H1 (cell line): ENCODE measurements around the gene MAGI2. TPM values are rescaled to one million over a fixed set of nuclear protein-coding genes. Genes with fewer than 3 reads are reported as not detected.

ENCODE experiments used
- CTCF ChIA-PET: fragments of 300-600 bp; sonication (Branson Sonifier 250); formaldehyde crosslinking; loops from one replicate; lab custom pipeline; 2021; ENCODE audit not compliant: partially characterized antibody; lab: Charles Lee
- POLR2A ChIA-PET: fragments of 300-600 bp; sonication (Branson Sonifier 250); formaldehyde crosslinking; loops from one replicate; lab custom pipeline; 2021; ENCODE audit warnings: inconsistent platforms; ENCODE audit not compliant: partially characterized antibody; lab: Charles Lee
- DNase-seq, 2 experiments: peaks; one replicate each; pipeline versions ENCODE4 v3.0.0 to v3.0.0-alpha.2; 2010 to 2022; ENCODE audit warnings: low spot score in 2 of 2, low read depth in 1 of 2, mixed read lengths in 1 of 2
- FAIRE-seq: peaks from 2 replicates; lab custom pipeline; 2011; peaks lifted over from hg19 to GRCh38; lab: Jason Lieb, UNC
- H2AFZ ChIP-seq: 2 replicates; pipeline ENCODE4 v1.8.1; 2012; ENCODE audit warnings: low read length, inconsistent platforms
- H2AK5ac ChIP-seq: 2 replicates; pipeline ENCODE4 v1.6.1; 2013; ENCODE audit warnings: low read depth, low read length
- H2BK120ac ChIP-seq: replicated peaks from 2 replicates; pipeline ENCODE3; 2013; ENCODE audit warnings: low read depth, low read length, inconsistent platforms
- H2BK12ac ChIP-seq: 2 replicates; pipeline ENCODE4 v1.6.1; 2013; ENCODE audit warnings: low read depth, low read length
- H2BK15ac ChIP-seq: 2 replicates; pipeline ENCODE4 v1.6.1; 2013; ENCODE audit warnings: low read length
- H2BK20ac ChIP-seq: 2 replicates; pipeline ENCODE4 v1.6.1; 2013; ENCODE audit warnings: low read length
- H2BK5ac ChIP-seq: 2 replicates; pipeline ENCODE4 v1.6.1; 2013; ENCODE audit warnings: low read depth, low read length
- H3K14ac ChIP-seq: 2 replicates; pipeline ENCODE4 v1.6.1; 2013; ENCODE audit warnings: inconsistent platforms; ENCODE audit not compliant: insufficient read length
- H3K18ac ChIP-seq: 2 replicates; pipeline ENCODE4 v1.6.1; 2013; ENCODE audit warnings: low read length; ENCODE audit errors: extremely low read depth
- H3K23ac ChIP-seq: 2 replicates; pipeline ENCODE4 v1.6.1; 2013; ENCODE audit warnings: inconsistent platforms; ENCODE audit not compliant: insufficient read length
- H3K23me2 ChIP-seq: 2 replicates; pipeline ENCODE4 v1.6.1; 2013; ENCODE audit warnings: low read depth, low read length
- H3K27ac ChIP-seq: 2 replicates; pipeline ENCODE4 v1.6.1; 2011; ENCODE audit warnings: low read depth, low read length, inconsistent platforms
- H3K27me3 ChIP-seq, 4 experiments: replicated peaks in 1 of 4; 1 replicate in 1 of 4; 2 replicates in 3 of 4; pipeline versions ENCODE4 v1.6.1 to v1.8.1; 2011 to 2013; ENCODE audit warnings: low read length in 3 of 4, mild to moderate bottlenecking in 3 of 4, inconsistent platforms in 2 of 4, mixed read lengths in 2 of 4, moderate library complexity in 1 of 4; ENCODE audit not compliant: control insufficient read depth in 3 of 4, insufficient read depth in 3 of 4; ENCODE audit errors: extremely low read depth in 1 of 4
- H3K36me3 ChIP-seq, 4 experiments: 2 replicates each; pipeline versions ENCODE4 v1.6.1 to v1.8.1; 2011 to 2013; ENCODE audit warnings: mild to moderate bottlenecking in 4 of 4, low read length in 3 of 4, moderate library complexity in 2 of 4, control low read depth in 1 of 4, inconsistent platforms in 1 of 4; ENCODE audit not compliant: insufficient read depth in 4 of 4, control insufficient read depth in 2 of 4
- H3K4ac ChIP-seq: replicated peaks from 2 replicates; pipeline ENCODE3; 2013; ENCODE audit warnings: low read length, low read depth, mixed read lengths, inconsistent platforms; ENCODE audit not compliant: insufficient read length
- H3K4me1 ChIP-seq, 4 experiments: replicated peaks in 1 of 4; 1 replicate in 1 of 4; 2 replicates in 3 of 4; pipeline versions ENCODE4 v1.6.1 to v1.8.1; 2011 to 2013; ENCODE audit warnings: low read length in 3 of 4, inconsistent platforms in 2 of 4, mixed read lengths in 1 of 4; ENCODE audit not compliant: insufficient read depth in 4 of 4, control insufficient read depth in 3 of 4
- H3K4me2 ChIP-seq, 2 experiments: 2 replicates each; pipeline versions ENCODE4 v1.6.1 to v1.8.1; 2011 to 2013; ENCODE audit warnings: low read depth in 2 of 2, low read length in 2 of 2, control low read depth in 1 of 2, inconsistent platforms in 1 of 2, mild to moderate bottlenecking in 1 of 2; ENCODE audit not compliant: insufficient read depth in 1 of 2
- H3K4me3 ChIP-seq, 4 experiments: fragments of 200-600, 300-600 bp in 1 of 4; sonication (generic), shearing (Covaris generic), sonication (Bioruptor Twin) in 1 of 4; 2 replicates each; pipeline versions ENCODE4 v1.5.1 to v1.8.1; 2011 to 2016; ENCODE audit warnings: low read length in 4 of 4, low read depth in 3 of 4, control low read depth in 2 of 4, inconsistent platforms in 2 of 4, mild to moderate bottlenecking in 2 of 4, mixed read lengths in 1 of 4, moderate library complexity in 1 of 4; ENCODE audit not compliant: insufficient read depth in 2 of 4; ENCODE audit errors: extremely low read depth in 1 of 4
- H3K56ac ChIP-seq: replicated peaks from 2 replicates; pipeline ENCODE3; 2013; ENCODE audit warnings: low read depth, mild to moderate bottlenecking, mixed read lengths, low read length, inconsistent platforms; ENCODE audit not compliant: insufficient read length
- H3K79me1 ChIP-seq: 2 replicates; pipeline ENCODE4 v1.6.1; 2013; ENCODE audit warnings: low read depth, low read length, control low read depth
- H3K79me2 ChIP-seq, 2 experiments: 2 replicates each; pipeline versions ENCODE4 v1.6.1 to v1.8.1; 2012 to 2013; ENCODE audit warnings: low read length in 2 of 2, mild to moderate bottlenecking in 2 of 2, inconsistent platforms in 1 of 2; ENCODE audit not compliant: insufficient read depth in 2 of 2, control insufficient read depth in 1 of 2
- H3K9ac ChIP-seq, 4 experiments: replicated peaks in 1 of 4; 1 replicate in 1 of 4; 2 replicates in 3 of 4; pipeline versions ENCODE4 v1.6.1 to v1.8.1; 2011 to 2013; ENCODE audit warnings: low read depth in 3 of 4, low read length in 3 of 4, control low read depth in 2 of 4, mild to moderate bottlenecking in 2 of 4, moderate library complexity in 2 of 4, inconsistent platforms in 1 of 4; ENCODE audit errors: extremely low read depth in 1 of 4
- H3K9me3 ChIP-seq, 2 experiments: 2 replicates each; pipeline versions ENCODE4 v1.6.1 to v1.8.1; 2012 to 2013; ENCODE audit warnings: mild to moderate bottlenecking in 2 of 2, moderate library complexity in 2 of 2, control low read depth in 1 of 2, inconsistent platforms in 1 of 2, low read depth in 1 of 2, low read length in 1 of 2, mixed read lengths in 1 of 2; ENCODE audit not compliant: insufficient read depth in 2 of 2
- H4K20me1 ChIP-seq, 2 experiments: replicated peaks in 1 of 2; 2 replicates each; pipeline versions ENCODE3 to v1.8.1; 2011 to 2013; ENCODE audit warnings: inconsistent platforms in 2 of 2, low read length in 2 of 2, mild to moderate bottlenecking in 1 of 2; ENCODE audit not compliant: insufficient read depth in 2 of 2, control insufficient read depth in 1 of 2
- H4K5ac ChIP-seq: 2 replicates; pipeline ENCODE4 v1.6.1; 2013; ENCODE audit warnings: low read length, low read depth, mixed read lengths, inconsistent platforms; ENCODE audit not compliant: insufficient read length
- H4K8ac ChIP-seq: 2 replicates; pipeline ENCODE4 v1.8.0; 2013; ENCODE audit warnings: mild to moderate bottlenecking, moderate library complexity, low read length, inconsistent platforms; ENCODE audit not compliant: insufficient read depth; ENCODE audit errors: extremely low read depth
- H4K91ac ChIP-seq: replicated peaks from 2 replicates; pipeline ENCODE3; 2013; ENCODE audit warnings: low read length, mixed read lengths, inconsistent platforms; ENCODE audit not compliant: insufficient read length
- CEBPB ChIP-seq: IDR thresholded peaks from 2 replicates; pipeline ENCODE4 v1.6.1; 2012; ENCODE audit warnings: low read depth, low read length
- CHD1 ChIP-seq: IDR thresholded peaks from 2 replicates; pipeline ENCODE4 v1.6.1; 2012; ENCODE audit warnings: low read depth, low read length, improper control_type of control experiment
- HDAC6 ChIP-seq: IDR thresholded peaks from one replicate; pipeline ENCODE4 v1.7.1; 2012; ENCODE audit warnings: low read depth, mild to moderate bottlenecking, inconsistent platforms, low read length, moderate library complexity
- JUN ChIP-seq: IDR thresholded peaks from 2 replicates; pipeline ENCODE4 v1.6.1; 2011; ENCODE audit warnings: low read depth, mild to moderate bottlenecking, improper control_type of control experiment, low read length
- NRF1 ChIP-seq: IDR thresholded peaks from 2 replicates; pipeline ENCODE4 v1.6.1; 2011; ENCODE audit warnings: mild to moderate bottlenecking, low read depth, low read length, improper control_type of control experiment
- RBBP5 ChIP-seq: IDR thresholded peaks from 2 replicates; pipeline ENCODE4 v1.7.1; 2012; ENCODE audit warnings: low read depth, mild to moderate bottlenecking, inconsistent platforms, low read length, moderate library complexity, borderline replicate concordance
- RFX5 ChIP-seq: IDR thresholded peaks from 2 replicates; pipeline ENCODE4 v1.6.1; 2011; ENCODE audit warnings: low read depth, low read length, improper control_type of control experiment, borderline replicate concordance
- RXRA ChIP-seq: IDR thresholded peaks from 2 replicates; pipeline ENCODE4 v1.6.1; 2011; ENCODE audit warnings: low read depth, mild to moderate bottlenecking, low read length, moderate library complexity; ENCODE audit not compliant: insufficient read depth
- SRF ChIP-seq: IDR thresholded peaks from 2 replicates; pipeline ENCODE4 v1.6.1; 2011; ENCODE audit warnings: mild to moderate bottlenecking, low read depth, low read length, moderate library complexity
- TAF7 ChIP-seq: optimal IDR thresholded peaks from 2 replicates; pipeline ENCODE3; 2011; ENCODE audit warnings: low read depth, mild to moderate bottlenecking, inconsistent platforms, low read length, moderate library complexity, borderline replicate concordance
- WGBS, 2 experiments: shearing (Covaris generic) in 1 of 2; methylation state at CpG; one replicate each; pipeline versions ENCODE4 v1.1.6 to v1.1.7; 2013 to 2015; ENCODE audit warnings: low lambda C conversion rate in 2 of 2, mixed read lengths in 2 of 2, inconsistent platforms in 1 of 2, low coverage in 1 of 2, missing lambda C conversion rate in 1 of 2; ENCODE audit not compliant: insufficient replicate concordance in 2 of 2, insufficient coverage in 1 of 2, insufficient read length in 1 of 2; ENCODE audit errors: extremely low coverage in 1 of 2, missing lambda C conversion rate in 1 of 2; 5-methylcytosine and 5-hydroxymethylcytosine counted together
- polyA plus RNA-seq, 7 experiments: library from polyadenylated mRNA; depleted of rRNA in 3 of 7; stranded (reverse) in 5 of 7; unstranded in 2 of 7; fragments of >200 nt in 5 of 7; fragments of 200-250 nt in 2 of 7; gene quantifications; 1 replicate in 5 of 7; 2 replicates in 1 of 7; 4 replicates in 1 of 7; pipeline versions ENCODE4 v1.2.1 to v1.2.3, GENCODE V29; 2011 to 2013; ENCODE audit warnings: missing spikeins in 2 of 7, mixed read lengths in 2 of 7
- total RNA-seq: library from RNA; stranded (reverse); fragmentation: NEBNext Ultra II Directional; extraction: Animal tissue kit (Norgen Biotek cat#: 25700); gene quantifications from 2 replicates; pipeline ENCODE4 v1.2.1, GENCODE V29; 2021
- TF ChIP-seq, protein P1 (sequence below): IDR thresholded peaks from 2 replicates; pipeline ENCODE4 v1.6.1; 2012; ENCODE audit warnings: inconsistent platforms

Gene MAGI2
- total and polyA plus RNA-seq, 2 of the 8 experiments (the other 6 are each of a cell fraction or from before 2014, with no cell fraction given): 6.0 to 27.3 TPM

DNA sequence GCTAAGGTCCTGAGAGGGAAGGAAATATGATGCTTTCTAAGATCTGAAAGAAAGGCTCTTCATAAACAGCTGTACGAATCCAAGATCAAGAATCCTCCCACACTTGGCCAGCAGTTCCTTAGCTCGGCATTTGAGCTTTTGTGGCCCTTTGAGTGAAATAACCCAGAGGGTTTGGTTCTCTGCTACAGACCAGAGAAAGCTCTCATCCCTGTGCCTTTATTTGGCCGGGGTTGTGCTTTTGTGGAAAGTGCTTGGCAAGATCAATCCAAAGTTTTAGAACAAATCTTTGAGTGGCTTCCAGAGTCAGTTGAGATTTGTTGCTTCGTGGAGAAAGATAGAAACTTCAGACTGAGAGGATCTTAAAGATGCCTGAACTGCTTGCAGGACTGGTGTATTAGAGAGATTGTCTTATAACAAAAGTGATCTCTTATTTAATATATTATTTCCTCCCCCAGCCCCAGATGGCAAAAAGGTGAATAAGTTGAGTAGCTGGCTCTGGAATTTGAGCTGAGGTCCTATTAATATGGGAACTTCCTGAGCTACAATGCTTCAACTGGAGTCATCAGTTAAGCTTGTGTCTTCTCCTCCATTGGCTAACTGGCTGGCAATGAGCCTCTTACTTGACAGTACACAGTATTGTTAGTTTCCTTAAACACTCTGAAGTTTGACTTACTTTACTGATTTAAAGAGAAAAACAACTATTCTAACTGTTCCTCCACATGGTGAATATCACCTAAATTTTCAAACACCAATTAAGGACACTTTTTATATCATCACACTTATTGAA, 687.3 kb downstream of the MAGI2 start:
- Histone ChIP-seq H2BK20ac (no peak overlapping the region), H3K9ac (no peak overlapping the region), H2BK15ac (no peak overlapping the region), H4K91ac (no peak overlapping the region), H3K79me1 (peaks cover 4% of the 10 kb centered on the region; the same call in 1 of the 2 replicates), H3K4me3 (no peak overlapping the region), H2BK120ac (no peak overlapping the region), H4K20me1 (no peaks in the 10 kb centered on the region), H3K4me1 (peaks cover 0 to 6% (median 2%) of the 10 kb centered on the region in 4 experiments; a peak in 3 of 7 replicates), H3K4me2 (no peak overlapping the region), H2BK5ac (no peak overlapping the region), H3K4ac (no peak overlapping the region), H3K23ac (no peak overlapping the region), H3K27ac (no peak overlapping the region), H3K18ac (no peak overlapping the region), H4K8ac (no peak overlapping the region), H3K23me2 (peaks cover 14% of the 10 kb centered on the region), H3K36me3 (no peaks in the 10 kb centered on the region), H3K79me2 (peaks cover 4 to 97% of the 10 kb centered on the region in 2 experiments; a peak in 3 of 4 replicates), H4K5ac (no peak overlapping the region), H3K9me3 (no peaks in the 10 kb centered on the region), H3K56ac (no peak overlapping the region), H3K14ac (no peak overlapping the region), H2BK12ac (no peak overlapping the region), H2AK5ac (no peak overlapping the region), H2AFZ (no peak overlapping the region), H3K27me3 (no peaks in the 10 kb centered on the region)
- 90% methylated on average over 4 of the region's 4 CpGs; no CpG with 5 or more reads in 1 of the 2 experiments for WGBS, 2 experiments
- ChIA-PET CTCF (interaction anchor here (0.6 to 1.1 kb wide), 4 partner anchors 20 to 325 kb away, joined by 3 read pairs; no protein-coding TSS in a partner anchor), POLR2A (interaction anchor here (0.6 kb wide), 1 partner anchor 71 kb away, joined by 3 read pairs; no protein-coding TSS in a partner anchor)
- no peak for TF ChIP-seq HDAC6
- no peak for TF ChIP-seq RXRA
- TF ChIP-seq RFX5: no peak
- TF ChIP-seq RBBP5: no peak
- TF ChIP-seq CEBPB: no peak
- TF ChIP-seq, protein P1, sequence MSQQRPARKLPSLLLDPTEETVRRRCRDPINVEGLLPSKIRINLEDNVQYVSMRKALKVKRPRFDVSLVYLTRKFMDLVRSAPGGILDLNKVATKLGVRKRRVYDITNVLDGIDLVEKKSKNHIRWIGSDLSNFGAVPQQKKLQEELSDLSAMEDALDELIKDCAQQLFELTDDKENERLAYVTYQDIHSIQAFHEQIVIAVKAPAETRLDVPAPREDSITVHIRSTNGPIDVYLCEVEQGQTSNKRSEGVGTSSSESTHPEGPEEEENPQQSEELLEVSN: no peak
- no peak for TF ChIP-seq SRF
- no peak for TF ChIP-seq CHD1
- no peak for TF ChIP-seq NRF1
- no peak for TF ChIP-seq TAF7
- TF ChIP-seq JUN: no peak
- FAIRE-seq (no peak), DNase-seq (no peak)
